Stimulated activated CD8-positive, alpha-beta memory T cell treated with anti-CD3 and anti-CD28 coated beads, Interleukin-7, amount 100 ng/mL, for 4 hours (primary cell): Measurements from ENCODE around the gene CSAD.

Experiments used
- DNase-seq, 2 donors: peaks; one replicate each; pipeline ENCODE4 v3.0.0-alpha.2; 2020; ENCODE audit warnings: low read depth in 2 of 2

Gene CSAD

GRCh38 chr12:53180220-53180930 is at the start of gene CSAD, which contains the start of gene ZNF740:
TSS of gene CSAD (minus strand) at chr12:53180925. CDS start at chr12:53173470, 7,455 bp downstream.
TSS of gene ZNF740 (plus strand) at chr12:53180722. CDS start at chr12:53181984, 1,262 bp downstream.
- peak; percentile 97 to 99 for DNase-seq

DNA sequence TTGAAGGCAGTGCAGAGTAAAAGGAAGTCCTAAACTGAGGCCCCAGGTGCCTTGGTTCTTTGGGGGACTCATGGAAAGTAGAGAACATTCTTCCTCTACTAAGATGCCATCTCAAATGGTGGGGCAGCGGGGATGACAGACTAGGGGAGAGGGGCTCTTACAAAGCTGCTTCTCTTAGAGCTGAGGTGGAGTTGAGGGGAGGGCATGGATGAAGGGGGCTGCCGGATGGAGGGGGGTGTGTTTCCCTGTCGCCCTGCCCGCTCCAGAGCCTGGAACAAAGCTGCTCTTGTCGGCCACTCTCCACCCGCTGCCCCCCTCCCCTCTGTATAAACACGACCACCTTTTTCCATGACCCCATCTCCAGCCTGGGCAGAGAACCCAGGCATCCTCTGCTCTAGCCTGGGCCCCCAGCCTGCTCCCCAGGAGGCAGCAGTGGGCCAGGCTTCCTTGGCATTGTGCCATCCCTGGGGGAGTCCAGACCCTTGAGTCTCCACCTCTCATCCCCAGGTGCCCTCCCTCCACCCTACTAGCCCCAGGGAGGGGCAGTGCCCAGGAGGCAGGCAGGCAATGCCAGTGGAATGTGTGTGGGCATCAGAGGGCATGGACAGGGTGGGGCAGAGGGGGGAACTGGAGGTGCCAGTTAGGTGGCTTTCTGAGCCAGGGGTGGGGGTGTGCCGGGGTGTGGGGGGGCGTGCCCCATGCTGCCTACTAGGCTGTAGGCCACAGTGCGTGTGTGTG is 49.6 kb upstream of the CSAD start:
- no peak for DNase-seq

DNA sequence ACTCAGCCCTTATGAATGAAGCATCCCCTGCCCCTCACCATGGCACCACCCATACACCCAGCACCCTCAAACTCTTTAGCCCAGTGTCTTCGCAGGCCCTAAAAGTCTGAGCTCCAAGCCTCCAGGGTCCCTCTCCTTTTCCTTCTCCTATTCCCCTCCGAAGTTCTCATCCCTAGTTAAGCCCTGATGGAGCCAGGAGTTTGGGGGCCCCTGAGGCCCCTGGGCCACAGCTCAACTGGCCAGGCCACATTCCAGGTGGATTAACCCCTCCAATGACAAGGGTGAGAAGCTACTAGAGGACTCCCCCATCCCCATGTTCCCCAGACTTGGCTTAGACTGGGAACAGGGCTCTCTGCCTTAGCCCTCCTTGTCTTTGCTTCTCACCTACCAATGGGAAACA is 48.7 kb upstream of the CSAD start:
- DNase-seq: no peak

GRCh38 chr12:53227836-53228235 is 47.1 kb upstream of the CSAD start:
- DNase-seq: no peak

GRCh38 chr12:53227341-53227740 is 46.6 kb upstream of the CSAD start:
- no peak for DNase-seq

- no peak for DNase-seq
Measured at GRCh38 chr12:53226815-53227214, 46.1 kb upstream of the CSAD start.

DNA sequence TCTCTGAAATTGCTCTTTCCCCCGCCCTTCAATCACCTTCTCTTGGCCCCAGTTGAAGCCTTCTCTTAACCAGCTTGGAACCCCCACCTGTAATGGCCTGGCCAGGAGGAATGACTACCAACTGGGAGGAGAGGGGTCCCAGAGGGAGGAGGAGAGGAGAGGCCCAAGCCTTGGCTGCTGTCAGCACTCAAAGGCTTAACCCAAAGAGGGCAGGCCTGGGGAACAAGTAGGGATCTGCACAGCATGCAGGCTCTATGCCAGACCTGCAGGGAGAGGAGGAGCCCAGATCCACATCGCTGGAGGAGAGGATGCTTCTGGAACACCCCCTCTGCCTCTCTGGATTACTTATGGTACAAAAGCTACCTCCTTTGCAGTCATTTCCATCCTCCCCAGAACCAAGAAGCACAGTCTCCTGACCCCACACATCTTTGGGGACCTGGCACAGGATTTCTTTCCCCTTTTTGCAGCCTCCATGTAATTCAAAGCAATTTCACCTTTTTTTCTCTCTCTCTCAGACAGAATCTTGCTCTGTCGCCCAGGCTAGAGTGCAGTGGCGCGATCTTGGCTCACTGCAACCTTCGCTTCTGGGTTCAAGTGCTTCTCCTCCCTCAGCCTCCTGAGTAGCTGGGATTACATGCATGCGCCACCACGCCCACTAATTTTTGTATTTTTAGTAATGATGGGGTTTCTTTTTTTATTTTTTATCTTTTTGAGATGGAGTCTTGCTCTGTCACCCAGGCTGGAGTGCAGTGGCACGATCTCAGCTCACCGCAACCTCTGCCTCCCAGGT is 45.1 kb upstream of the CSAD start:
- no peak for DNase-seq

DNA sequence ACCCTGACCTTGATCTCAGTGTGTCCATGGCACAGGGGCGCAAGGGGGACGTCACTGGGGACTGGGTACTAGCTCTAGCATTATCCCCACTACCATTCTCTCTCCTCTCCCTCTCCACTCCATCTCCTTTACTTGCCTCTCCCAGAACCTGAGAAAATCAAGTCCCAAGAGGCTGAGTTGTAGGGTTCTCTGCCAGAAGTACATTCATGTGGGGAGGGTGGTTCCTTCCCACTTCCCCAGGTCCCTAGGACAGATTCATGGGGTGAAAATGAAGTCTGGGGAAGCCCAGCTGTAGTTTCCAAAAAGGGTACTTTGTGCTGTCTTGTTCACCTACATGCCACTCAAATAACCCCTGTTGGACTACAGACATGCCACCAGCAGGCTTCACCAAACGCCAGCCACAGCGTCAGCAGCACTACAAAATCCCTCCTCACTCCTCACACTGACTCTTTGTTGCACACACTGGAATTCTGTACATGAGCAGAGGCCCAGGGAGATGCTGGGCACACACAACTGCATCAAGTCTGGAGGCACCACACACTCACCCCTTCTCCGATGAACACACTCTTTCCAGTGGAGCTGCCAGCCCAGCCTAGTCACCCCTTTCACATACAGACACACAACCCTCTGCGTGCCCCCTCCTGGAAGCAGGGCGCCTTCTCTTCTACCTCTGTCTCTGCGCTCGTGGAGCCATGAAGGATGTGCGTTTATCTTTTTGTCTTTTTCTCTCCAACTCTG is 44.3 kb upstream of the CSAD start:
- DNase-seq: no peak

DNA sequence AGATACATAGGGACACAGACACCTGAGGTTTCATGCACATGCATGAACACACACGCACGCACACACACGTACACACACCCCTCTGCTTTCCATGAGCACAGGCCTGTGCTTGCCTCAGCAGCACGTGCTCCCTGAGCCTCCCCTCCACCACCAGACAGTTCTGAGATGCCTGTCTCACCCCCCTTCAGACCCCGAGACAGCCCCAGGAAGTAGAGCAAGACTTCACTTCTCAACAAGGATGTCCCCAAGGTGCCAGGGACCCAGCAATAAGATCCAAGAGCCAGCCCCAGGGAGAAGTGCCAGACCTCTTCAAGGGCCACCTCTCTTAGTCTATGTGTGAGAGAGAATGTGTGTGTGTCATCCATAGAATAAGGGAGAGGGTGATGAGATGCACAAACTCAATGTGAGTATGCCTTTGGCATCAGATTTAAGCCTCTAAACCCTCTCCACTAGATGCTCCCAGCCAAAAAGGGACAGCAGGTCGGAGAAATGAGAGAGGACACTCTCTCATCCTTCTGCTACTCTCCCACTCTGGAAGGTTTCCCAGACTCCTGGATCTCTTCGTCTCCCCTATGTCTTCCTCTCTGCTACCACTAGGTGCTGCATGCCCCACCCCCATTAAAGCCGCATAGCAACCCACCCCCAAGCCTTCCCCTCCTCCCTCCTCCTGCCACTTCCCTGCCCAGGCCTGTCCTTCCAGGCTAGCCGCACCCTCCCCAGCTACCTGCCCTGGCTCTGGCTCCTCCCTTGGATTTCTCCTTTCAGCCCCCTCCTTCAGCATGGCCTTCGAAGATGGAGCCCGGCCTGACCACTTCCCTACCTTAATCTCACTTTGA is 43.6 kb upstream of the CSAD start:
- DNase-seq: no peak

DNA sequence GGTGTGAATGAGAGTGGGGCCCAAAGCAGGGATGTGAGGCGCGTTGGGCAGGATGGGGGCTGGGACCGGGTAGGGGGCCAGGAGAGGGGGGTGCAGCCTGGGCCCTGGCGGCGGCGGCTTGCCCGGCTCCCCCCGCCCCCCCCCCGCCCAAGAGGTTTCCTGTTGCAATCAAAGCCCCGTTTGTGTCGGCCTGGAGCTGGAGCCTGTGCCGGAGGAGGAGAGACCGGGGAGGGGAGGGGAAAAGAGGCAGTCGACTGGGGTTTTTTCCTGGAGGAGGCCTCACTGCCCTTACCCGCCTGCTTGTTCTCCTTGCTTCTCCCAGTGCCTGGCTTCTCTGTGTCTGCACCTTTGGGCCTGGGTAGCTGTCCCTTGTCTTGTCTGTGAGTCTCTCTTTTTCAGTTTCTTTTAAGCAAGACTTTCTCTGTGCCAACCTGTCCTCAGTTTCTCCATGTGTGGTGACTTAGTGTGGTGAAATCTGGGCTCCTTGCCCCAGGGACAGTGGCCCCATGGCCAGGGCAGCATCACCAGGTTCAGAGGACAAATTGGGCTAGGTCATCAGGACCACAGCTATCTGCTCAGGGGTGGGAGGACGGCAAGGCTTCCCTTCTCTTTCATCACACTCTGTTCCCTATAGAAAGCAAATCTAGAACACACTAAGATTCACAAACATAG is 42.8 kb upstream of the CSAD start:
- DNase-seq: no peak

DNA sequence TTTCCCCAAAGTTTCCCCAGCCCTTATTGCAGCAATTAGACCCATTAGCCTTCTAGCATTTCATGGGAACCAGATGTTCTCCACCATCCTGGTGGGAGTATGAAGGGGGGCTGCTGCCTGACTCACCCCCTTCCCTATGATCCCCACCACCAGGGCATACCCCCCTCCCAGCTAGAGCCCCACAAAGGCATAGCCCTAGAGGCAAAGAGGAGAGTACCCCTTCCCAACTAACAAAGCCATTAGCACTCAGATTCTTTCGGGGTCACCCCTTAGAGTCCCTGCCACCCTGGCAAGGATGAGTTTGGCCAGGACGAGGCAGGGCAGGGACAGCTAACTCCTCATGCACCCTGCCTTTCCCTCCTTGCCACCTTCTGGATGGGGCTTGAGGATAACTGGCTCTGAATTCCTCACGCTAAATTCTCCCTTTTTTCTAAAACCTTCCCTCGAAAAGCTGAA is 42.1 kb upstream of the CSAD start:
- no peak for DNase-seq

DNA sequence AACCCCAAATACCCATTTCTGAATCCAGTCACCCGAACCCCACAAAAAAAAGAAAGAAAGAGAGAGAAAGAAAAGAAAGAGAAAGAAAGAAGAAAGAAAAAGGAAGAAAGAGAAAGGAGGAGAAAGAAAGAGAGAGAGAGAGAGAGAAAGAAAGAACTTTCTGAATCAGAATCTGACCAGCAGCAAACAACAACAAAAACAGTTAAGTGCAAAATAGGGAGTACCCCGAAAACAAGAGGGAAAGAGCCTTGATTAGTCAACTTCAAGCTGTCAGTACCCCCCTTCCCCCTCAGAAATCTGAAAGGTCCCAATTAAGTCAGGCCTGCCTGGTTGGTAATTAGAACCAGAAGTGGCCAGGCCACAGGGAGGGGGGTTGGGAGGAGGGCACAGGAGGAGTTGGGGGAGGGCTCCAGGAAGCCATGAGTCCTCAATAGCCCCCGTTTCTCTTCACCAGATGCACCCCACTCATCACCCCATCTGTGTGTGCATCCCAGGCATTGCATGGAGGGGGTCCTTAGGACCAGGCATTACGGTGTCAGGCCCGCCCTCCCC is 41.5 kb upstream of the CSAD start:
- no peak for DNase-seq

GRCh38 chr12:53221203-53222080 is 40.7 kb upstream of the CSAD start:
- DNase-seq: no peak

DNA sequence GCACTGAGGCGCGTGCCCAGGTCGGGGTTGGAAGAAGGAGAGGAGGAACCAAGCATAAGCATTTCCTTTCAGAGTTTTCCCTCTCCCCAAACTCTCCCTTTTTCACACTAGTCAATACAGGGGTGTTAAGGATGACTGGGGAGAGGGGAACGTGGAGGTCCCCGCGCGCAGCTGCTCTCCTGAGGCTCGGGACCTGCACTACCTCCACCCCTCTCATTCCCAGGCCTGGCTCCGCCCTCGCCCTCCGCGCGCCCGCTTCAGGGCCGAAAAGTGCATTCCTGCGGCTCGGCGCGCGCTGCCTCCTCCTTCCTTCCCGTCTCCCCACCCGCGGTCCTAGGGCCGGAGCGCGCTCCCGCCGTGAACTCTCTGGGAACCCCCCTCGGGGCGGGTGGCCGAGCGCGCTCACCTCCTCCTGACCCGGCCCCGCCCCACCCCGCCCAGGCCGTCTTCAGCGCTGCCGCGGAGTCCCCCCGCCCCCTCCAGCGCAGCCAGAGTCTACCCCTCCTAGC is 40.0 kb upstream of the CSAD start:
- peak; percentile 56 to 78 for DNase-seq

DNA sequence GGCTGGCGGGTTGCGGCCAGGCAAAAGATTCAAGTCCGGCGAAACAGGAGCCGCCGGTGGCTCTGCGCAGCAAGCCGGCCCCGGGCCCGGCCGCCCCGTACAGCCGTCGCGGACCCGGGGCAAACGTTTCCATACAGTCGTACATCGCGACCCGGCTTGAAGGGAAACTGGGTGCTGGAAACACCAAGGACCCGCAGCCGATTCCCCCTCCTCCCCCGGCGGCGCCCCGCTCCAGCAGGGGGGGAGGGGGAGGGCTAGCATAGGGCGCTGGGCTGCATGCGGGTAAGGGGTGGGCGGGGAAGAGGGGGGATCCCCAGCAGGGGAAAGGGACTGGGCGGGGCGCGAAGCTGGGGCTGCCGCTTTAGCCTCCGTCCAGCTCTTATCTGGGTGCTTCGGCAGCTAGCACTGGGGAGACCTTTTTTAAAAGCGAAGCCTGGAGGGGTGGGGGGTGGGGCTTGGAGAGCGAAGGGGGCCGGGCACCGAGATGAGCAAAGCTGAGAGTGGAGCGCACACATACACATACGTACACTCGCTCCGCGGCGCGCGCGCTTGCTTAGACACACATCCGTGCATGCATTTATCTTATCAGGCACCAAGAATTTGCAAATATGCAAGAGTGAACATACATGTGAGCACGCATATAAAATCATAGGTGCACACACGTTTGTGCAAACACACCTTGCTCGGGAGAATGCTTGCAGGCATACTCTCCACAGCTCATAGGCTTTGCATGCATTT is 39.4 kb upstream of the CSAD start:
- peak in 1 of 2 donors; percentile 61 for DNase-seq

- DNase-seq: peak; percentile 65 to 70
Measured at GRCh38 chr12:53219292-53219955, 38.7 kb upstream of the CSAD start.

DNA sequence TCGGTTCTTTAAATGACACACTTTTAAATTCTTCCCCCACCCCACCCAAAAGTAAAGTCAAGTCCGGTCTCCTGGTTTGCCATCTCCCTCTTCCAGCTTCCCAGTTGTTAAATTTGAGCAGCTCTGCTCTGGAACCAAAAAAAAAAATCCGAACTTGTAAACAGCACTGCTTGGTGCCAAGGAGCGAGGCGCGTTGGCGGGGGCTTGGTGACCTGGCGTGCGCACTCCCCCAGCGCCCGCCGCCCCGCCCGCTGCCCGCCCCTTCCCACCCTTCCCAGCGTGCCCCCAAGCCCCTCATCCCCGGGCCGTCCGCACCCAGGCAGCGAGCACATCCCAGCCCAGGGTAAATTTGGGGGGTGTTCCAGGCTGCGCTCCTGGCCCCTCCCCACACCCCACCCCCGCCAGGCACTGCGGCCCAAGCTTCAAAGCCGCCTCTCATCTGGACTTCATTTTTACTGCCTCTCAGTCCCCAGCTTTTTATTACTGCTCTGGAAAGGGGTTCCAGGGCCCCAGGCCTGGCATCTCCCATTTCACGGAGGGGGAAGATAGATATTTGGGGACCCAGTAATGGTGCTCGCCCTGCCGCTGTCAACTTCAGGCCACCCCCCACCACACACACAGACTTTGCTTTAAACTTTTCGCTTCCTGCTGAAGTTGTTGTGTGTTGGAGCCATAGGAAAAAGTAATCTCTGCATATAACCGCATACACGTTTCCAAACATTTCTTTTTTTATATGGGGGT is 38.0 kb upstream of the CSAD start:
- no peak for DNase-seq
